Spleen (tissue), 7 donors: Measurements from ENCODE around the gene IL1RAPL2.

Experiments
- POLR2A ChIP-seq, 3 donors: fragments of 450-650 bp; IDR thresholded peaks; one replicate each; pipeline ENCODE4 v1.5.1; 2017; ENCODE audit warnings: antibody characterized with exemption in 3 of 3, mild to moderate bottlenecking in 1 of 3
- POLR2AphosphoS5 ChIP-seq, 3 donors: sonication (generic); formaldehyde crosslinking; IDR thresholded peaks; one replicate each; pipeline ENCODE4 v1.5.1; 2017; ENCODE audit warnings: antibody characterized with exemption in 3 of 3
- TF ChIP-seq, protein P1 (sequence below), 11 experiments: fragments of 200-600 bp in 7 of 11; fragments of 450-650 bp in 4 of 11; sonication (generic) in 4 of 11; IDR thresholded peaks in 8 of 11; conservative IDR thresholded peaks in 3 of 11; 1 replicate in 7 of 11; 2 replicates in 4 of 11; pipeline versions ENCODE4 v1.4.0 to v1.8.0; 2016 to 2021; ENCODE audit warnings: antibody characterized with exemption in 11 of 11, inconsistent platforms in 4 of 11, mild to moderate bottlenecking in 1 of 11
- donor health status: DM: no; HTN: no; CAD: no; lungs with moderate emphysema.
- donor health status: DM: no; HTN: no; CAD: no.
- donor health status: DM: no; HTN: no; CAD: no.

DNA sequence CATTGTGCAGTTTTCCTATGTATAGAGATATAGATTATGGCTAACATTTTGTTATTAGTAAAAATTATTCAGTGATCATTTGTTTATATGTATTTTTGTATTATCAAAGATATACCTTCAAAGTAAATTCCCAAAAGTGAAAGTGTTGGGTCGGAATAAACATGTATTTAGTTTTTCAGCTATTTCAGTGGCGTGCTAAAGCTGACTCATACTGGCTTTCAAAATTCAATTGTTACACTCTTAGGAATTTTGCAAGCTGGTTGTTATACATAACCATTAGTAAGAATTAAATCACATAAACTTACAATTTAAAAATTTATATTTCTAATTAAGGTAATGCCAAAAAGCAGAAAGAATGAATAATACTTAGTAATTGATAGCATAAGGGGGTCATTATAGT is 968.0 kb downstream of the IL1RAPL2 start:
- TF ChIP-seq POLR2AphosphoS5 (IDR thresholded peaks at IDR 0.05) (no peak), POLR2A (IDR thresholded peaks at IDR 0.05) (no peak)
- TF ChIP-seq, protein P1, sequence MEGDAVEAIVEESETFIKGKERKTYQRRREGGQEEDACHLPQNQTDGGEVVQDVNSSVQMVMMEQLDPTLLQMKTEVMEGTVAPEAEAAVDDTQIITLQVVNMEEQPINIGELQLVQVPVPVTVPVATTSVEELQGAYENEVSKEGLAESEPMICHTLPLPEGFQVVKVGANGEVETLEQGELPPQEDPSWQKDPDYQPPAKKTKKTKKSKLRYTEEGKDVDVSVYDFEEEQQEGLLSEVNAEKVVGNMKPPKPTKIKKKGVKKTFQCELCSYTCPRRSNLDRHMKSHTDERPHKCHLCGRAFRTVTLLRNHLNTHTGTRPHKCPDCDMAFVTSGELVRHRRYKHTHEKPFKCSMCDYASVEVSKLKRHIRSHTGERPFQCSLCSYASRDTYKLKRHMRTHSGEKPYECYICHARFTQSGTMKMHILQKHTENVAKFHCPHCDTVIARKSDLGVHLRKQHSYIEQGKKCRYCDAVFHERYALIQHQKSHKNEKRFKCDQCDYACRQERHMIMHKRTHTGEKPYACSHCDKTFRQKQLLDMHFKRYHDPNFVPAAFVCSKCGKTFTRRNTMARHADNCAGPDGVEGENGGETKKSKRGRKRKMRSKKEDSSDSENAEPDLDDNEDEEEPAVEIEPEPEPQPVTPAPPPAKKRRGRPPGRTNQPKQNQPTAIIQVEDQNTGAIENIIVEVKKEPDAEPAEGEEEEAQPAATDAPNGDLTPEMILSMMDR (IDR thresholded peaks at IDR 0.05 in 8 of 11, conservative IDR thresholded peaks at IDR 0.05 in 3 of 11) = no peak
